ENCODE results near the gene STAB2.

The STAB2 gene

GRCh38 chr12:103560604-103561101 is 26.4 kb upstream of the STAB2 start:
- Histone ChIP-seq H3K27me3 (ENCODE audit: control insufficient read depth, insufficient read depth, low read length) (no peaks in the 10 kb centered on the region), H3K36me3 (ENCODE audit: control insufficient read depth, insufficient read depth, low read length) (no peaks in the 10 kb centered on the region), H3K4me1 (ENCODE audit: control insufficient read depth, insufficient read depth, low read length) (no peaks in the 10 kb centered on the region), H3K4me3 (ENCODE audit: low read depth, low read length) (no peak overlapping the region), H3K9me3 (ENCODE audit: control insufficient read depth, insufficient read depth, low read length) (peaks cover 2% of the 10 kb centered on the region), H3K9ac (ENCODE audit: low read depth, low read length) (no peak overlapping the region)

GRCh38 chr12:103561174-103561573 is 25.9 kb upstream of the STAB2 start:
- Histone ChIP-seq H3K4me3 (ENCODE audit: low read depth, low read length) (no peak overlapping the region), H3K4me1 (ENCODE audit: control insufficient read depth, insufficient read depth, low read length) (no peaks in the 10 kb centered on the region), H3K9me3 (ENCODE audit: control insufficient read depth, insufficient read depth, low read length) (peaks cover 2% of the 10 kb centered on the region), H3K36me3 (ENCODE audit: control insufficient read depth, insufficient read depth, low read length) (no peaks in the 10 kb centered on the region), H3K9ac (ENCODE audit: low read depth, low read length) (no peak overlapping the region), H3K27me3 (ENCODE audit: control insufficient read depth, insufficient read depth, low read length) (no peaks in the 10 kb centered on the region)

GRCh38 chr12:103566398-103566797 is 20.7 kb upstream of the STAB2 start:
- Histone ChIP-seq H3K9ac (ENCODE audit: low read depth, low read length) (no peak overlapping the region), H3K4me1 (ENCODE audit: control insufficient read depth, insufficient read depth, low read length) (no peaks in the 10 kb centered on the region), H3K4me3 (ENCODE audit: low read depth, low read length) (no peak overlapping the region), H3K36me3 (ENCODE audit: control insufficient read depth, insufficient read depth, low read length) (no peaks in the 10 kb centered on the region), H3K27me3 (ENCODE audit: control insufficient read depth, insufficient read depth, low read length) (no peaks in the 10 kb centered on the region), H3K9me3 (ENCODE audit: control insufficient read depth, insufficient read depth, low read length) (no peaks in the 10 kb centered on the region)

GRCh38 chr12:103569278-103569677 is 17.8 kb upstream of the STAB2 start:
- Histone ChIP-seq H3K9ac (ENCODE audit: low read depth, low read length) (no peak overlapping the region), H3K4me1 (ENCODE audit: control insufficient read depth, insufficient read depth, low read length) (no peaks in the 10 kb centered on the region), H3K27me3 (ENCODE audit: control insufficient read depth, insufficient read depth, low read length) (no peaks in the 10 kb centered on the region), H3K4me3 (ENCODE audit: low read depth, low read length) (no peak overlapping the region), H3K36me3 (ENCODE audit: control insufficient read depth, insufficient read depth, low read length) (no peaks in the 10 kb centered on the region), H3K9me3 (ENCODE audit: control insufficient read depth, insufficient read depth, low read length) (no peaks in the 10 kb centered on the region)

- H3K27me3 ChIP-seq (ENCODE audit: control insufficient read depth, insufficient read depth, low read length), result no peaks in the 10 kb centered on the region
- H3K9ac ChIP-seq (ENCODE audit: low read depth, low read length), result no peak overlapping the region
- H3K4me3 ChIP-seq (ENCODE audit: low read depth, low read length), result peak overlapping the region; percentile 37
- H3K36me3 ChIP-seq (ENCODE audit: control insufficient read depth, insufficient read depth, low read length), result no peaks in the 10 kb centered on the region
- peaks cover 7% of the 10 kb centered on the region for H3K4me1 ChIP-seq (ENCODE audit: control insufficient read depth, insufficient read depth, low read length)
- H3K9me3 ChIP-seq (ENCODE audit: control insufficient read depth, insufficient read depth, low read length), result no peaks in the 10 kb centered on the region
Measured at GRCh38 chr12:103571286-103571685, 15.8 kb upstream of the STAB2 start.

- Histone ChIP-seq H3K4me1 (ENCODE audit: control insufficient read depth, insufficient read depth, low read length) (peaks cover 7% of the 10 kb centered on the region), H3K9me3 (ENCODE audit: control insufficient read depth, insufficient read depth, low read length) (no peaks in the 10 kb centered on the region), H3K4me3 (ENCODE audit: low read depth, low read length) (no peak overlapping the region), H3K36me3 (ENCODE audit: control insufficient read depth, insufficient read depth, low read length) (no peaks in the 10 kb centered on the region), H3K9ac (ENCODE audit: low read depth, low read length) (no peak overlapping the region), H3K27me3 (ENCODE audit: control insufficient read depth, insufficient read depth, low read length) (no peaks in the 10 kb centered on the region)
Measured at GRCh38 chr12:103572312-103573045, 14.6 kb upstream of the STAB2 start.

- Histone ChIP-seq H3K4me3 (ENCODE audit: low read depth, low read length) (no peak overlapping the region), H3K9me3 (ENCODE audit: control insufficient read depth, insufficient read depth, low read length) (no peaks in the 10 kb centered on the region), H3K4me1 (ENCODE audit: control insufficient read depth, insufficient read depth, low read length) (peaks cover 7% of the 10 kb centered on the region), H3K27me3 (ENCODE audit: control insufficient read depth, insufficient read depth, low read length) (no peaks in the 10 kb centered on the region), H3K36me3 (ENCODE audit: control insufficient read depth, insufficient read depth, low read length) (no peaks in the 10 kb centered on the region), H3K9ac (ENCODE audit: low read depth, low read length) (no peak overlapping the region)
Measured at GRCh38 chr12:103573185-103573584, 13.9 kb upstream of the STAB2 start.

- Histone ChIP-seq H3K9ac (ENCODE audit: low read depth, low read length) (no peak overlapping the region), H3K36me3 (ENCODE audit: control insufficient read depth, insufficient read depth, low read length) (no peaks in the 10 kb centered on the region), H3K4me1 (ENCODE audit: control insufficient read depth, insufficient read depth, low read length) (peaks cover 7% of the 10 kb centered on the region), H3K27me3 (ENCODE audit: control insufficient read depth, insufficient read depth, low read length) (no peaks in the 10 kb centered on the region), H3K4me3 (ENCODE audit: low read depth, low read length) (no peak overlapping the region), H3K9me3 (ENCODE audit: control insufficient read depth, insufficient read depth, low read length) (no peaks in the 10 kb centered on the region)
Measured at GRCh38 chr12:103578926-103579325, 8.1 kb upstream of the STAB2 start.

- no peaks in the 10 kb centered on the region for H3K9me3 ChIP-seq (ENCODE audit: control insufficient read depth, insufficient read depth, low read length)
- no peaks in the 10 kb centered on the region for H3K27me3 ChIP-seq (ENCODE audit: control insufficient read depth, insufficient read depth, low read length)
- H3K9ac ChIP-seq (ENCODE audit: low read depth, low read length), result no peak overlapping the region
- H3K4me1 ChIP-seq (ENCODE audit: control insufficient read depth, insufficient read depth, low read length), result peaks cover 2% of the 10 kb centered on the region
- H3K4me3 ChIP-seq (ENCODE audit: low read depth, low read length), result no peak overlapping the region
- no peaks in the 10 kb centered on the region for H3K36me3 ChIP-seq (ENCODE audit: control insufficient read depth, insufficient read depth, low read length)
Measured at GRCh38 chr12:103580026-103580425, 7.0 kb upstream of the STAB2 start.

- H3K9me3 ChIP-seq (ENCODE audit: control insufficient read depth, insufficient read depth, low read length), result no peaks in the 10 kb centered on the region
- no peak overlapping the region for H3K9ac ChIP-seq (ENCODE audit: low read depth, low read length)
- H3K36me3 ChIP-seq (ENCODE audit: control insufficient read depth, insufficient read depth, low read length), result no peaks in the 10 kb centered on the region
- H3K27me3 ChIP-seq (ENCODE audit: control insufficient read depth, insufficient read depth, low read length), result no peaks in the 10 kb centered on the region
- no peaks in the 10 kb centered on the region for H3K4me1 ChIP-seq (ENCODE audit: control insufficient read depth, insufficient read depth, low read length)
- H3K4me3 ChIP-seq (ENCODE audit: low read depth, low read length), result no peak overlapping the region
Measured at GRCh38 chr12:103583008-103583407, 4.1 kb upstream of the STAB2 start.

GRCh38 chr12:103586132-103586531 is 941 bp upstream of the STAB2 start:
- Histone ChIP-seq H3K4me3 (ENCODE audit: low read depth, low read length) (no peak overlapping the region), H3K36me3 (ENCODE audit: control insufficient read depth, insufficient read depth, low read length) (no peaks in the 10 kb centered on the region), H3K9me3 (ENCODE audit: control insufficient read depth, insufficient read depth, low read length) (no peaks in the 10 kb centered on the region), H3K27me3 (ENCODE audit: control insufficient read depth, insufficient read depth, low read length) (no peaks in the 10 kb centered on the region), H3K9ac (ENCODE audit: low read depth, low read length) (no peak overlapping the region), H3K4me1 (ENCODE audit: control insufficient read depth, insufficient read depth, low read length) (no peaks in the 10 kb centered on the region)

GRCh38 chr12:103588680-103589079 is 1.6 kb downstream of the STAB2 start:
- no peak overlapping the region for H3K9ac ChIP-seq (ENCODE audit: low read depth, low read length)
- H3K27me3 ChIP-seq (ENCODE audit: control insufficient read depth, insufficient read depth, low read length), result no peaks in the 10 kb centered on the region
- no peaks in the 10 kb centered on the region for H3K36me3 ChIP-seq (ENCODE audit: control insufficient read depth, insufficient read depth, low read length)
- no peaks in the 10 kb centered on the region for H3K4me1 ChIP-seq (ENCODE audit: control insufficient read depth, insufficient read depth, low read length)
- H3K9me3 ChIP-seq (ENCODE audit: control insufficient read depth, insufficient read depth, low read length), result no peaks in the 10 kb centered on the region
- H3K4me3 ChIP-seq (ENCODE audit: low read depth, low read length), result no peak overlapping the region
